Measurements from ENCODE around the gene MPZL1. TPM values are rescaled to one million over a fixed set of nuclear protein-coding genes. Genes with fewer than 3 reads are reported as not detected.

The MPZL1 gene
- total and polyA plus RNA-seq, 2 donors (not counting 3 experiments of a cell fraction or from before 2014, with no cell fraction given), result 41.7 to 99.1 TPM

DNA sequence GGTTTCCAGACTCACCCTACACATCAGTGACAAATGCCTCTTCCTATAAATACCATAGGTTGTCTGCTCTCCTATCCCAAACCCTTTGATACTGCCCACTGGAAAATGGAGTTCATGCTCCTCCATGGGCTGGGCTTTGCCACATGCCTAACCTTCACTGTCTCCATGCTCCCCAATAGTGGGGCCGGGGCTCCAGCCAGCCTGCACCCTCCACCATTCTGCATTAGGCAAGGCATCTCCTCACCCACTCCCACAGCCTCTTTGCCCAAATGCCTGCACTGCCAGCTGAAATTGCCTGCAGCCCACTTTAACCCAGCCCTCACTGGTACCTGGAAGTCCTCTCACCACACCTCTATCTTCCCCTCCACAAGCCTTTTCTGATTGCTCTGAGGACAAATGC is 18.2 kb upstream of the MPZL1 start:
- Histone ChIP-seq H4K20me1 (replicated peaks; ENCODE audit: control insufficient read depth, extremely low read depth, insufficient read depth, low read length) (no peaks in the 10 kb centered on the region), H3K9me3 (replicated peaks; ENCODE audit: control insufficient read depth, insufficient read depth, low read length) (no peaks in the 10 kb centered on the region), H3K27me3 (ENCODE audit: control insufficient read depth in 2 of 2, insufficient read depth in 2 of 2, low read length in 2 of 2) (peaks cover 23 to 34% of the 10 kb centered on the region in 2 experiments), H3K4me2 (ENCODE audit: insufficient read depth, low read length) (no peak overlapping the region), H2AFZ (ENCODE audit: low read depth, low read length) (no peak overlapping the region), H3K79me2 (ENCODE audit: control insufficient read depth, insufficient read depth, low read length) (no peaks in the 10 kb centered on the region), H3K36me3 (ENCODE audit: control insufficient read depth in 2 of 2, extremely low read depth in 1 of 2, insufficient read depth in 2 of 2, low read length in 2 of 2) (no peaks in the 10 kb centered on the region), H3K9ac (replicated peaks; ENCODE audit: extremely low read depth, insufficient read depth, low read length) (no peak overlapping the region), H3K27ac (ENCODE audit: insufficient read depth, low read depth, low read length) (no peak overlapping the region), H3K9me1 (replicated peaks; ENCODE audit: control insufficient read depth, extremely low read depth, insufficient read depth, low read length) (no peaks in the 10 kb centered on the region), H3K4me1 (ENCODE audit: control insufficient read depth, extremely low read depth, insufficient read depth, low read length) (no peaks in the 10 kb centered on the region), H3K4me3 (replicated peaks in 1 of 3; ENCODE audit: insufficient read depth in 1 of 3, low read depth in 1 of 3, low read length in 3 of 3) (no peak overlapping the region)
- dilution Hi-C loops (cut with MboI; ENCODE audit: extremely low pct_ligation_motif_present, low sequenced_read_pairs), result no loop called here
- no peak for DNase-seq (ENCODE audit: low read depth, low spot score)
- no peak for FAIRE-seq
- no TSS peak for BruUV-seq (replicated peaks)
- ChIA-PET POLR2A (no interaction called here), CTCF (no interaction called here)
- intact Hi-C loops (cut with micrococcal nuclease), result no loop called here
- no peak for TF ChIP-seq POLR2AphosphoS5 (IDR thresholded peaks at IDR 0.05; ENCODE audit: insufficient read depth, low read depth, low read length)
- TF ChIP-seq POLR2A (IDR thresholded peaks at IDR 0.05; ENCODE audit: low read depth, low read length), result no peak
- TF ChIP-seq, protein P1, sequence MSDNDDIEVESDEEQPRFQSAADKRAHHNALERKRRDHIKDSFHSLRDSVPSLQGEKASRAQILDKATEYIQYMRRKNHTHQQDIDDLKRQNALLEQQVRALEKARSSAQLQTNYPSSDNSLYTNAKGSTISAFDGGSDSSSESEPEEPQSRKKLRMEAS (IDR thresholded peaks at IDR 0.05; ENCODE audit: insufficient read depth, insufficient read length), result no peak
- TF ChIP-seq JUN (IDR thresholded peaks at IDR 0.05; ENCODE audit: borderline replicate concordance, insufficient read depth, insufficient read length, low read depth), result no peak
- TF ChIP-seq, protein P2, sequence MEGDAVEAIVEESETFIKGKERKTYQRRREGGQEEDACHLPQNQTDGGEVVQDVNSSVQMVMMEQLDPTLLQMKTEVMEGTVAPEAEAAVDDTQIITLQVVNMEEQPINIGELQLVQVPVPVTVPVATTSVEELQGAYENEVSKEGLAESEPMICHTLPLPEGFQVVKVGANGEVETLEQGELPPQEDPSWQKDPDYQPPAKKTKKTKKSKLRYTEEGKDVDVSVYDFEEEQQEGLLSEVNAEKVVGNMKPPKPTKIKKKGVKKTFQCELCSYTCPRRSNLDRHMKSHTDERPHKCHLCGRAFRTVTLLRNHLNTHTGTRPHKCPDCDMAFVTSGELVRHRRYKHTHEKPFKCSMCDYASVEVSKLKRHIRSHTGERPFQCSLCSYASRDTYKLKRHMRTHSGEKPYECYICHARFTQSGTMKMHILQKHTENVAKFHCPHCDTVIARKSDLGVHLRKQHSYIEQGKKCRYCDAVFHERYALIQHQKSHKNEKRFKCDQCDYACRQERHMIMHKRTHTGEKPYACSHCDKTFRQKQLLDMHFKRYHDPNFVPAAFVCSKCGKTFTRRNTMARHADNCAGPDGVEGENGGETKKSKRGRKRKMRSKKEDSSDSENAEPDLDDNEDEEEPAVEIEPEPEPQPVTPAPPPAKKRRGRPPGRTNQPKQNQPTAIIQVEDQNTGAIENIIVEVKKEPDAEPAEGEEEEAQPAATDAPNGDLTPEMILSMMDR (IDR thresholded peaks at IDR 0.05; ENCODE audit: extremely low read depth in 1 of 2, insufficient read depth in 1 of 2, low read depth in 1 of 2, low read length in 2 of 2), result no peak
- TF ChIP-seq GATA2 (IDR thresholded peaks at IDR 0.05; ENCODE audit: insufficient read depth, insufficient read length, low read depth, low read length), result no peak
- TF ChIP-seq MYC (IDR thresholded peaks at IDR 0.05; ENCODE audit: low read depth, low read length), result no peak
- no peak for TF ChIP-seq EZH2 (IDR thresholded peaks at IDR 0.05; ENCODE audit: borderline replicate concordance, low read depth, low read length, severe bottlenecking)
- TF ChIP-seq FOS (IDR thresholded peaks at IDR 0.05; ENCODE audit: borderline replicate concordance, insufficient read depth, low read length), result no peak
